HUES6 (cell line): ENCODE data around the gene MAP4K2.

ENCODE experiments used
- H3K27ac ChIP-seq: 2 replicates; pipeline ENCODE4 v1.7.0; 2013; ENCODE audit warnings: low read depth, mild to moderate bottlenecking, low read length, inconsistent platforms
- H3K27me3 ChIP-seq: 2 replicates; pipeline ENCODE4 v1.6.1; 2013; ENCODE audit warnings: low read length; ENCODE audit not compliant: control insufficient read depth, insufficient read depth
- H3K36me3 ChIP-seq: 2 replicates; pipeline ENCODE4 v1.6.1; 2013; ENCODE audit warnings: low read length; ENCODE audit not compliant: control insufficient read depth, insufficient read depth
- H3K4me1 ChIP-seq: 2 replicates; pipeline ENCODE4 v1.6.1; 2013; ENCODE audit warnings: low read length; ENCODE audit not compliant: control insufficient read depth, insufficient read depth
- H3K4me3 ChIP-seq: 2 replicates; pipeline ENCODE4 v1.5.1; 2013; ENCODE audit warnings: low read depth, low read length
- H3K9ac ChIP-seq: one replicate; pipeline ENCODE4 v1.6.1; 2013; ENCODE audit warnings: mild to moderate bottlenecking, low read length
- H3K9me3 ChIP-seq: 2 replicates; pipeline ENCODE4 v1.6.1; 2013; ENCODE audit warnings: low read depth, low read length; ENCODE audit not compliant: control insufficient read depth, insufficient read depth

Gene MAP4K2

GRCh38 chr11:64786308-64786707, 16.7 kb downstream of the MAP4K2 start:
- Histone ChIP-seq H3K4me3 (no peak overlapping the region), H3K9me3 (no peaks in the 10 kb centered on the region), H3K27ac (no peak overlapping the region), H3K36me3 (peaks cover 23% of the 10 kb centered on the region), H3K27me3 (no peaks in the 10 kb centered on the region), H3K4me1 (0 out of 2 replicates have a peak, but pooled peaks cover 2% of the 10 kb centered on the region), H3K9ac (no peak overlapping the region)

- Histone ChIP-seq H3K9me3 (no peaks in the 10 kb centered on the region), H3K9ac (no peak overlapping the region), H3K4me1 (0 out of 2 replicates have a peak, but pooled peaks cover 2% of the 10 kb centered on the region), H3K27ac (no peak overlapping the region), H3K4me3 (no peak overlapping the region), H3K36me3 (peaks cover 14% of the 10 kb centered on the region), H3K27me3 (no peaks in the 10 kb centered on the region)
These were observed 18.0 kb downstream of the MAP4K2 start for GRCh38 chr11:64784813-64785581.

GRCh38 chr11:64778473-64779298, 24.3 kb downstream of the MAP4K2 start, which contains the start of gene SF1:
Gene SF1 (minus strand): TSS chr11:64778542. CDS start chr11:64778392, 150 bp downstream.
- peaks cover 39% of the 10 kb centered on the region for H3K36me3 ChIP-seq
- H3K4me1 ChIP-seq = peaks cover 7% of the 10 kb centered on the region

GRCh38 chr11:64778223-64778472, 24.9 kb downstream of the MAP4K2 start:
- Histone ChIP-seq H3K4me1 (peaks cover 7% of the 10 kb centered on the region), H3K27me3 (no peaks in the 10 kb centered on the region), H3K27ac (peak overlapping the region; percentile 93), H3K36me3 (peaks cover 44% of the 10 kb centered on the region), H3K9me3 (no peaks in the 10 kb centered on the region), H3K9ac (peak overlapping the region; percentile 94), H3K4me3 (peak overlapping the region; percentile 78)

More at GRCh38 chr11:64778473-64779298, 24.3 kb downstream of the MAP4K2 start, which contains the start of gene SF1:
- H3K27ac ChIP-seq = peak within 1 kb of the TSS; percentile 93
- no peaks in the 10 kb centered on the region for H3K27me3 ChIP-seq
- peak within 1 kb of the TSS; percentile 94 for H3K9ac ChIP-seq
- no peaks in the 10 kb centered on the region for H3K9me3 ChIP-seq
- peak within 1 kb of the TSS; percentile 89 for H3K4me3 ChIP-seq

- peak overlapping the region; percentile 89 for H3K4me3 ChIP-seq
- H3K27ac ChIP-seq = no peak overlapping the region
- no peaks in the 10 kb centered on the region for H3K9me3 ChIP-seq
- H3K4me1 ChIP-seq = peaks cover 7% of the 10 kb centered on the region
- H3K9ac ChIP-seq = peak overlapping the region; percentile 94
- H3K27me3 ChIP-seq = no peaks in the 10 kb centered on the region
- H3K36me3 ChIP-seq = peaks cover 49% of the 10 kb centered on the region
These were observed 25.4 kb downstream of the MAP4K2 start for GRCh38 chr11:64777449-64778222.

GRCh38 chr11:64776875-64777274, 26.1 kb downstream of the MAP4K2 start:
- peaks cover 57% of the 10 kb centered on the region for H3K36me3 ChIP-seq
- peaks cover 5% of the 10 kb centered on the region for H3K4me1 ChIP-seq
- no peaks in the 10 kb centered on the region for H3K27me3 ChIP-seq
- H3K9me3 ChIP-seq = no peaks in the 10 kb centered on the region
- peak overlapping the region; percentile 89 for H3K4me3 ChIP-seq
- H3K27ac ChIP-seq = no peak overlapping the region
- H3K9ac ChIP-seq = peak overlapping the region; percentile 71

GRCh38 chr11:64776425-64776824, 26.6 kb downstream of the MAP4K2 start:
- Histone ChIP-seq H3K9me3 (no peaks in the 10 kb centered on the region), H3K27ac (no peak overlapping the region), H3K9ac (no peak overlapping the region), H3K36me3 (peaks cover 61% of the 10 kb centered on the region), H3K27me3 (no peaks in the 10 kb centered on the region), H3K4me3 (peak overlapping the region; percentile 89), H3K4me1 (peaks cover 5% of the 10 kb centered on the region)

- Histone ChIP-seq H3K27me3 (no peaks in the 10 kb centered on the region), H3K9ac (no peak overlapping the region), H3K4me1 (peaks cover 5% of the 10 kb centered on the region), H3K9me3 (no peaks in the 10 kb centered on the region), H3K4me3 (no peak overlapping the region), H3K27ac (no peak overlapping the region), H3K36me3 (peaks cover 84% of the 10 kb centered on the region)
These were observed 28.9 kb downstream of the MAP4K2 start for GRCh38 chr11:64774144-64774543.

GRCh38 chr11:64772303-64773018, 30.6 kb downstream of the MAP4K2 start:
- Histone ChIP-seq H3K9me3 (no peaks in the 10 kb centered on the region), H3K4me1 (peaks cover 7% of the 10 kb centered on the region), H3K36me3 (peaks cover 100% of the 10 kb centered on the region), H3K27me3 (no peaks in the 10 kb centered on the region), H3K9ac (no peak overlapping the region), H3K27ac (no peak overlapping the region), H3K4me3 (no peak overlapping the region)

- Histone ChIP-seq H3K4me3 (no peak overlapping the region), H3K27ac (no peak overlapping the region), H3K36me3 (peaks cover 100% of the 10 kb centered on the region), H3K9me3 (no peaks in the 10 kb centered on the region), H3K9ac (no peak overlapping the region), H3K4me1 (peaks cover 8% of the 10 kb centered on the region), H3K27me3 (no peaks in the 10 kb centered on the region)
These were observed 31.2 kb downstream of the MAP4K2 start for GRCh38 chr11:64771861-64772260.
